HCT116 (cell line): ENCODE results near the gene KRT77. TPM values are rescaled to one million over a fixed set of nuclear protein-coding genes. Genes with fewer than 3 reads are reported as not detected.

Experiments used
- ATAC-seq: fragments of 200-7000 bp; cut with Tn5 transposase; 2 replicates; pipeline ENCODE4 v1.9.1; 2020; ENCODE audit warnings: mild to moderate bottlenecking, moderate library complexity
- BruUV-seq: library from RNA; stranded (reverse); fragments of 400-500 nt; replicated peaks from 2 replicates; lab custom pipeline; 2021; lab: Mats Ljungman, UMichigan
- CTCF ChIA-PET: fragments of 300-600 bp; sonication (Branson Sonifier 250); formaldehyde crosslinking; loops from one replicate; lab custom pipeline; 2021; ENCODE audit warnings: antibody characterized with exemption; lab: Charles Lee
- POLR2A ChIA-PET: fragments of 300-600, 350-600 bp; sonication (Branson Sonifier 250); formaldehyde crosslinking; loops from one replicate; lab custom pipeline; 2021; ENCODE audit warnings: antibody characterized with exemption; lab: Charles Lee
- RAD21 ChIA-PET, 2 experiments: fragments of 300-600 bp; sonication (Branson Sonifier 250); formaldehyde crosslinking; loops; one replicate each; lab custom pipeline; 2023; ENCODE audit warnings: low total read pairs in 2 of 2; ENCODE audit not compliant: uncharacterized antibody in 2 of 2, unreplicated experiment in 2 of 2, low non-redundant PET in 1 of 2; lab: Charles Lee
- DNase-seq: peaks from one replicate; pipeline ENCODE4 v3.0.0-alpha.2; 2010; ENCODE audit warnings: low read depth, low spot score
- H2AFZ ChIP-seq: fragments of 200-600 bp; shearing (Covaris generic), sonication (generic); 2 replicates; pipeline ENCODE4 v1.6.1; 2017; ENCODE audit warnings: low read depth, mixed run types, mixed read lengths, antibody characterized with exemption, low read length; ENCODE audit not compliant: poor library complexity, severe bottlenecking
- H3K27ac ChIP-seq: 2 replicates; pipeline ENCODE4 v1.5.1; 2012; ENCODE audit warnings: low read depth, low read length
- H3K27me3 ChIP-seq: fragments of 200-600 bp; sonication (generic); 2 replicates; pipeline ENCODE4 v1.6.1; 2016; ENCODE audit warnings: mixed run types, low read length, mixed read lengths; ENCODE audit not compliant: insufficient read depth
- H3K36me3 ChIP-seq, 2 experiments: fragments of 200-500 bp in 1 of 2; fragments of 200-600 bp in 1 of 2; sonication (Bioruptor generic) in 1 of 2; sonication (generic) in 1 of 2; 2 replicates each; pipeline versions ENCODE4 v1.5.1 to v1.6.1; 2014 to 2016; ENCODE audit warnings: low read length in 2 of 2, inconsistent platforms in 1 of 2, mixed read lengths in 1 of 2, mixed run types in 1 of 2; ENCODE audit not compliant: insufficient read depth in 2 of 2, control insufficient read depth in 1 of 2
- H3K4me1 ChIP-seq, 2 experiments: fragments of 200-600 bp in 1 of 2; sonication (generic) in 1 of 2; 2 replicates each; pipeline versions ENCODE4 v1.5.1 to v1.6.1; 2012 to 2017; ENCODE audit warnings: low read length in 2 of 2, inconsistent platforms in 1 of 2, mild to moderate bottlenecking in 1 of 2, mixed read lengths in 1 of 2, mixed run types in 1 of 2, moderate library complexity in 1 of 2; ENCODE audit not compliant: insufficient read depth in 2 of 2, control insufficient read depth in 1 of 2
- H3K4me2 ChIP-seq: fragments of 200-600 bp; sonication (generic); 2 replicates; pipeline ENCODE4 v1.6.1; 2017; ENCODE audit warnings: mixed run types, low read length, mixed read lengths
- H3K4me3 ChIP-seq, 2 experiments: fragments of 200-600 bp in 1 of 2; sonication (generic) in 1 of 2; replicated peaks in 1 of 2; 2 replicates each; pipeline ENCODE4 v1.5.1; 2011 to 2016; ENCODE audit warnings: low read length in 2 of 2, control low read depth in 1 of 2, low read depth in 1 of 2, mild to moderate bottlenecking in 1 of 2, mixed read lengths in 1 of 2, mixed run types in 1 of 2
- H3K79me2 ChIP-seq: fragments of 200-600 bp; sonication (generic); 2 replicates; pipeline ENCODE4 v1.6.1; 2017; ENCODE audit warnings: mild to moderate bottlenecking, mixed run types, low read length, moderate library complexity, mixed read lengths; ENCODE audit not compliant: insufficient read depth
- H3K9ac ChIP-seq: fragments of 200-600 bp; sonication (generic); 2 replicates; pipeline ENCODE4 v1.6.1; 2016; ENCODE audit warnings: low read length, mixed read lengths
- H3K9me2 ChIP-seq: fragments of 200-600 bp; sonication (generic), shearing (Covaris generic); 2 replicates; pipeline ENCODE4 v1.6.1; 2017; ENCODE audit warnings: mixed run types, mild to moderate bottlenecking, moderate library complexity; ENCODE audit not compliant: insufficient read depth
- H3K9me3 ChIP-seq, 2 experiments: fragments of 200-500 bp in 1 of 2; fragments of 200-600 bp in 1 of 2; sonication (Bioruptor generic) in 1 of 2; sonication (generic) in 1 of 2; 2 replicates each; pipeline ENCODE4 v1.6.1; 2014 to 2017; ENCODE audit warnings: low read length in 2 of 2, mixed read lengths in 2 of 2, inconsistent platforms in 1 of 2, low read depth in 1 of 2, mild to moderate bottlenecking in 1 of 2, mixed run types in 1 of 2, moderate library complexity in 1 of 2; ENCODE audit not compliant: control insufficient read depth in 1 of 2, insufficient read depth in 1 of 2
- H4K20me1 ChIP-seq: fragments of 200-600 bp; sonication (generic), shearing (Covaris generic); 2 replicates; pipeline ENCODE4 v1.6.1; 2017; ENCODE audit warnings: mixed run types, mild to moderate bottlenecking, moderate library complexity; ENCODE audit not compliant: insufficient read depth
- CEBPB ChIP-seq: IDR thresholded peaks from 2 replicates; pipeline ENCODE4 v1.6.1; 2012; ENCODE audit warnings: low read depth
- POLR2A ChIP-seq: IDR thresholded peaks from 2 replicates; pipeline ENCODE4 v1.7.0; 2011; ENCODE audit warnings: borderline replicate concordance; ENCODE audit not compliant: insufficient read depth, insufficient read length; ENCODE audit errors: extremely low read depth
- SIN3A ChIP-seq: IDR thresholded peaks from 2 replicates; pipeline ENCODE4 v1.6.1; 2012; ENCODE audit warnings: low read depth
- SP1 ChIP-seq: IDR thresholded peaks from 2 replicates; pipeline ENCODE4 v1.6.1; 2012; ENCODE audit warnings: low read depth
- SRF ChIP-seq: IDR thresholded peaks from 2 replicates; pipeline ENCODE4 v1.6.1; 2012; ENCODE audit warnings: low read depth
- YY1 ChIP-seq: IDR thresholded peaks from 2 replicates; pipeline ENCODE4 v1.6.1; 2011; ENCODE audit warnings: low read length, low read depth, moderate library complexity, mild to moderate bottlenecking; ENCODE audit not compliant: insufficient replicate concordance; ENCODE audit errors: extremely low read depth
- intact Hi-C: fragments of 100-400 bp; cut with micrococcal nuclease; formaldehyde crosslinking; loops from 2 replicates; pipeline ENCODE4 v1.10.0; 2022
- total RNA-seq: library from RNA; stranded (reverse); gene quantifications from one replicate; pipeline ENCODE4 v1.2.1, GENCODE V29; 2021; ENCODE audit not compliant: unreplicated experiment
- TF ChIP-seq, protein P1 (sequence below): IDR thresholded peaks from 2 replicates; pipeline ENCODE4 v1.6.1; 2012; ENCODE audit warnings: low read depth

KRT77 gene
- total RNA-seq, 1 experiment from 2014 or later, result not detected

DNA sequence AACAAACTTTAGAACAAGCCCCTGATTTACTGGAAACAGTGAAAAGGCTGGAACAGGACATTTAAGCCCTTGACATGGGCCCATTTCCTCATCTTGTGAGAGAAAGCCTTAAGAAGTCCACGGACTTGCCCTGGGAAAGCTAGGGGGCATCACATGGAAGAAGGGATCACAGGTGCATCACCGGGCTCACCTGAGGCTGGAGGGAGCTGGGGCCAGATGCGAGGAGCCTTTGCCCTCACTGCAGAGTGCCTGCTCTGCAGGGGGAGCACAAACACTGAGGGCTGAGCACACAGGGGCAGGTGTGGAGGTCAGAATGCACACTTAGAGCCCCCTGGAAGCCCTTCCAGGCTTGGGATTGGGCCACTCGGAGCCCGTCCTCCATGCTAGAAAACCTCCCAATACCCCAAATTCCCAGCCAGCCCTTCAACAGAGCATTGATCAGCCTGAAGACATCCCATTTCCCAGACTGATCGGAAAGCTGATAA lies 17.9 kb downstream of the KRT77 start:
- H3K9me3 ChIP-seq, result no peaks in the 10 kb centered on the region
- no peak overlapping the region for H3K27ac ChIP-seq
- H3K36me3 ChIP-seq, result no peaks in the 10 kb centered on the region
- intact Hi-C loops, result no loop called here
- POLR2A ChIA-PET, result interaction anchor here (0.7 kb wide), 1 partner anchor 353 kb away, joined by 3 read pairs; no protein-coding TSS in a partner anchor
- no peak overlapping the region for H3K9ac ChIP-seq
- no peaks in the 10 kb centered on the region for H4K20me1 ChIP-seq
- no peaks in the 10 kb centered on the region for H3K27me3 ChIP-seq
- BruUV-seq, result no TSS peak
- no peak overlapping the region for H2AFZ ChIP-seq
- no peak for ATAC-seq
- TF ChIP-seq, protein P1, sequence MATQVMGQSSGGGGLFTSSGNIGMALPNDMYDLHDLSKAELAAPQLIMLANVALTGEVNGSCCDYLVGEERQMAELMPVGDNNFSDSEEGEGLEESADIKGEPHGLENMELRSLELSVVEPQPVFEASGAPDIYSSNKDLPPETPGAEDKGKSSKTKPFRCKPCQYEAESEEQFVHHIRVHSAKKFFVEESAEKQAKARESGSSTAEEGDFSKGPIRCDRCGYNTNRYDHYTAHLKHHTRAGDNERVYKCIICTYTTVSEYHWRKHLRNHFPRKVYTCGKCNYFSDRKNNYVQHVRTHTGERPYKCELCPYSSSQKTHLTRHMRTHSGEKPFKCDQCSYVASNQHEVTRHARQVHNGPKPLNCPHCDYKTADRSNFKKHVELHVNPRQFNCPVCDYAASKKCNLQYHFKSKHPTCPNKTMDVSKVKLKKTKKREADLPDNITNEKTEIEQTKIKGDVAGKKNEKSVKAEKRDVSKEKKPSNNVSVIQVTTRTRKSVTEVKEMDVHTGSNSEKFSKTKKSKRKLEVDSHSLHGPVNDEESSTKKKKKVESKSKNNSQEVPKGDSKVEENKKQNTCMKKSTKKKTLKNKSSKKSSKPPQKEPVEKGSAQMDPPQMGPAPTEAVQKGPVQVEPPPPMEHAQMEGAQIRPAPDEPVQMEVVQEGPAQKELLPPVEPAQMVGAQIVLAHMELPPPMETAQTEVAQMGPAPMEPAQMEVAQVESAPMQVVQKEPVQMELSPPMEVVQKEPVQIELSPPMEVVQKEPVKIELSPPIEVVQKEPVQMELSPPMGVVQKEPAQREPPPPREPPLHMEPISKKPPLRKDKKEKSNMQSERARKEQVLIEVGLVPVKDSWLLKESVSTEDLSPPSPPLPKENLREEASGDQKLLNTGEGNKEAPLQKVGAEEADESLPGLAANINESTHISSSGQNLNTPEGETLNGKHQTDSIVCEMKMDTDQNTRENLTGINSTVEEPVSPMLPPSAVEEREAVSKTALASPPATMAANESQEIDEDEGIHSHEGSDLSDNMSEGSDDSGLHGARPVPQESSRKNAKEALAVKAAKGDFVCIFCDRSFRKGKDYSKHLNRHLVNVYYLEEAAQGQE, result no peak
- TF ChIP-seq SRF (no peak), SP1 (no peak), SIN3A (no peak), POLR2A (no peak), CEBPB (no peak), YY1 (no peak)
- no peak overlapping the region for H3K4me2 ChIP-seq
- no peaks in the 10 kb centered on the region for H3K9me2 ChIP-seq
- CTCF ChIA-PET, result interaction anchor here (1.0 kb wide), 1 partner anchor 185 kb away, joined by 3 read pairs; no protein-coding TSS in a partner anchor
- no peak overlapping the region for H3K4me3 ChIP-seq
- no peak for DNase-seq
- RAD21 ChIA-PET, result no interaction called here
- H3K79me2 ChIP-seq, result no peaks in the 10 kb centered on the region
- peaks cover 2 to 17% of the 10 kb centered on the region in 2 experiments; a peak in 3 of 4 replicates for H3K4me1 ChIP-seq
